Measurements from ENCODE around the gene FGF18.

- TF ChIP-seq POLR2AphosphoS5 (IDR thresholded peaks at IDR 0.05) (no peak), POLR2A (IDR thresholded peaks at IDR 0.05) (no peak), EP300 (IDR thresholded peaks at IDR 0.05; ENCODE audit: low read depth) (no peak), CTCF (IDR thresholded peaks at IDR 0.05) (no peak)
Measured at GRCh38 chr5:171462928-171463861, 43.7 kb downstream of the FGF18 start.
